HT-29 (cell line): ENCODE data around the gene GLI3. TPM values are rescaled to one million over a fixed set of nuclear protein-coding genes. Genes with fewer than 3 reads are reported as not detected.

Source experiments
- DNase-seq: peaks from one replicate; pipeline ENCODE4 v3.0.0-alpha.2; 2015; ENCODE audit warnings: low spot score
- total RNA-seq: library from RNA; depleted of rRNA; stranded (reverse); fragments of >200 nt; shearing (Covaris generic); gene quantifications from 2 replicates; pipeline ENCODE4 v1.2.3, GENCODE V29; 2014

GLI3 gene
- total RNA-seq, 1 experiment from 2014 or later = not detected

DNA sequence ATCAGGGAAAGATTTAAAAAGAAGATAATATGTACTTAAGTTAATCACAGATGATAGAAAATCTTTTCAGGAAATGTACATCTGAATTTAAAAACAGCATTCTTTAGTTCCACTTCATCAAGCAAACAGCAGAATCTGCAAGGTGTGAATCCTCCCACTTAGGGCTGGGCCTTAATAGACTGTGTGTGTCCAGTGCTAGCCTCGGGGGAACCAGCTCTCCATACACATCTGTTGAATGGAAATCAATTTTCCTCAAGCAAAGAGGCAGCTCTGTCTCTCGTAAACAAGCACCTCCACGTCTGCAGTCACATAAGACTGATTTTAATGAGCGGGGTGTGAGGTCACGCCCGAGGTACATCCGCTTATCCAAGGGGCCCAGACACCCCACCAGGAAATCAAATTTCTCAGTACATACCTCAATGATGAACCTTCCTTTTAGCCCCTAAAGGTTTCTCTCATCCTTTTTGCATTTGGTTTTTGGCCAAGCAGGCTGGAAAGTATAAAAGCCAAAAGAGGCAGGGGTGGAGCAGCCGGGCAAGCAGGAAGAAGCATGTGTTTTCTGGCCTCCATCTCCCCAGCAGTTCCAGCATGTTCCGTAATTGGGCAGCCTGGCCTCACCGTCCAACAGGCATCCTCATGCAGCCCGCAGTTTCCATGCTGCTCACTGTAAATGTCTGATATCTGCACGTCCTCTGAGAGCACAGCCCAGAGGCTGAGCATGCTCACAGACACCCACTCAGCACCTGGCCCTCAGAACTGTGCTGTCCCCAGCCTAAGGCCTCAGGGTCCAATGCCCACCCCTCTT lies 131.3 kb downstream of the GLI3 start:
- no peak for DNase-seq

DNA sequence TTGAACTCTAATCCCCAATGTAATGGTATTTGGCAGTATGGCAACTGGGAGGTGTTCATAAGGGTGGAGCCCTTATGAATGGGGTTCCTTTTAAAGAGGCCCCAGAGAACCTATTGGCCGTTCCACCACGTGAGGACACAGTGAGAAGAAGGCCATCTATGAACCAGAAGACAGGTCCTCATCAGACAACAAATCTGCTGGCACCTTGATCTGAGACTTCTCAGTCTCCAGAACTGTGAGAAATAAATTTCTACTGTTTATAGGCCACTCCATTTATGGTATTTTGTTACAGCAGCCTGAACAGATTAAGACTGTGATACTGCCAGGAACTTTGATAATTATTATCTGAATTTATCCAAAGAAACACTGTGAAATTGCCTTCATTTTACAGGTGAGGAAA lies 132.3 kb downstream of the GLI3 start:
- DNase-seq = peak; percentile 20

DNA sequence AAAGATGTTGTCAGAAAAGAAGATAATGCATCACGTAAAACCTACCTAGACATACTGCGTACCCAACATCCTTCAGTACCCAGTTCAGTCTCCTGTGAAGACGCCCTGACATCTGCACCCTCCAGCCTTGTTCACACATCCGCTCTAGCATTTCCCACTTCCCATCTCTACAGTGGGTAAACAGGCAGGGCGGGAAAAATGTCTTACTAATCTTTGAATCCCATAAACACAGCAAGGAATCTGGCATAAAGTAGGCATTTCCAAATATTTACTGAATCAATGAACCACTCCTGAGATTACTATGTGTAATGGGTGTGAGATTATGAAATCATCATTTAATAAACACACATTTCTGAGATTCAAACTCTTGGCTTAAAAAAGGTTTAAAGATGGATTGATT lies 132.8 kb downstream of the GLI3 start:
- DNase-seq = peak; percentile 11

DNA sequence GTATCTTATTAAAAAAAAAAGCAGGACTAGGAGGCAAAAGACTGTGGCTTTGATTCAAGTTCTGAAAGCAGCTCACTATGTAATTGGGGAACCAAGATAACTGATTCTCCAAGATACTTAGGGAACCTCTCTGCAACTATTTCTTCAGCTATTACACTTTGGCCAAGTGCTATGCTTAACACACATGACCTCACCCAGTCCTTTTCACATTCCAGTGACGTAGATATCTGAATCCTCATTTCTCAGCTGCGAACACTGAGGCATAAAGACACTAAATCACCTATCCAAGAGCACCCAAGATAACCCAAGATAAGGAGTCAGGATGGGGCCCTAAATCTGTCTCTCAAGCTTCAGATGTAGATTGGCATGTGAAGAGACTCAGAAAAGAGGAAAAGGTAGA lies 133.6 kb downstream of the GLI3 start:
- no peak for DNase-seq

DNA sequence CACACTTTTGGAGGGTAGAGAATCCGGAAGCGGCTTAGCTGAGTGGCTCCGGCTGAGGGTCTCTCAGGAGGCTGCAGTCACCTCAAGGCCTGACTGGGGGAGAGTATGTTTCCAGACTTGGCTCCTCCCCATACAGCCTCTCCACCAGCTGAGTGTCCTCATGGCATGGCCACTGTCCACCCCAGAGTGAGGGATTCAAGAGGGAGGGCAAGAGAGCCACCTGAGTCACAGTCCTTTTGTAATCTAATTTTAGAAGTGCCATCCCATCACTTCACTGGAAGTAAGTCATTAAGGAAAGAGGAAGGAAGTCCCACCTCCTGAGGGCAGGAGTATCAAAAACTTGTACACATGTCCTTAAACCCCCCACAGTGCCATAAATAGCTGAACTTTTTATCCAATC lies 134.0 kb downstream of the GLI3 start:
- no peak for DNase-seq

DNA sequence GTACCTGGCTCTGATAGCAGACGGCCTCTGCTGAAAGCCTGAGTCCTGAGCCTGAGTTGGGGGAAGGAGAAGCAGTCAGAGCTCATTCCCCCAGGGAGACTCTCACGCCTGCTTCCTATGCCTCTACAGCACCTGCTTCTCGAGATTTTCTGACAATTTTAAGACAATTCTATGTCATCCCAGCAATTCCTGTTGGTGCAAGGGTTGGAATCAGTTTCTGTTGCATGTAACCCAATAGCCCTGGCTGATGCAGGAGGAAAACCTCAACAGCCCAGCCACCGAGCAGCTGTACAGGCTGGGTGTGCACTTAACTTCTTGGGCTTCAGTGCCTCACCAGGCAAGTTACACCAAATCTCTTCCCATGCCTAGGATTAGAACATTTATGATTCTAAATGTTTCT lies 134.7 kb downstream of the GLI3 start:
- DNase-seq = no peak

DNA sequence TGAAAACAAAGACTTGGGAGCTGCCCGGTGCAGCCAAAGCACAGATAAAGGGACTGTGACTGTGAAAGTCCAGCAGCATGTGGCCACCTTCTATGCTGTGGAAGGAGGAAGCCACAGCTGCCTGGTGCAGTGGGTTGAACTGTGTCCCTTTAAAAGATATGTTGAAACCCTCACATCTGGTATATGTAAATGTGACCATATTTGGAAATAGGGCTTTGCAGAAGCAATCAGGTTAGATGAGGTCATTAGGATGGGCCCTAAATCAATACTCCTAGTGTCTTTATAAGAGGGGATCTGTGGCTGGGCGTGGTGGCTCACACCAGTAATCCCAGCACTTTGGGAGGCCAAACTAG lies 136.9 kb downstream of the GLI3 start:
- no peak for DNase-seq

DNA sequence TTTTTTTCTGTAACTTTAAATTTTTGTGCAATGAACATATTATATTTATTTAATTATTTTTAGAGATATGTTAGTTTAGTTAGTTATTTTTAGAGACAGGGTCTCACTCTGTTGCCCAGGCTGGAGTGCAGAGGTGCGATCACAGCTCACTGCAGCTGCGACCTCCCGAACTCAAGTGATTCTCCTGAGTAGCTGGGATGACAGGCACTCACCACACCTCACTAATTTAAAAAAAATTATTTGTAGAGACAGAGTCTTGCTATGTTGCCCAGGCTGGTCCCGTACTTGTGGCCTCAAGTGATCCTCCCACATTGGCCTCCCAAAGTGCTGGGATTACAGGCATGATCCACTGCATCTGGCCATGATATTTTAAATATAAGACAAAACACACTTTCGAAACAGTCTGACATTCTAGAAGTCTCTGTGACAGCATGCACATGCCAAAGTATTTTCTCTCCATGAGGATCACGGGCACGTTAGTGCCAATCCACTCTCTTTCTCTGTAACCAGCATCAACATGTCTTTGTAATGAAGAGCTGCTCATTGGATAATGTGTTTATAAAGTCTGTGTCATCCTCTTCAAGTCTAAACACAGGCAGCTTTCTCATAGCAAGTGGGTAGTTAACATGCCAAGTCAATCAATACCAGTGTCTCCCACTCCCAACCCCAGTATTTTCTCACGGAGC lies 137.4 kb downstream of the GLI3 start:
- DNase-seq = no peak

DNA sequence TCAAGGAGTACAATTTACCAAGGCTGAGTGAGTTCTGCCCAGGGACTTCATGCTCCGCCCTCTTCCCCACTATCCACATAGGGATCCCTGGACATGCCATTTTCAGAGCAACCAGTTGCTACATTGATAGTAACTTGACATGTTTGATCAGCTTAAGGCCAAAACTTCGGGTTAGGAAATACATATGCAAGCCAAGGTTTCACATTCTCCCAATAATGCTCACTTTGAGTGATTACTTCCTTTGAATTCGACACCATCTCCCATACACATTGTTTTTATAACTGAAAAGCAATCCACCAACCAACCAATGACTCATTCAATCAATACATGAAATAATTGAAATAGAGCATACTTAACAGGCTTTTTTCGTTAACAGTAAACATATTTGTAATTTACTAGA lies 137.9 kb downstream of the GLI3 start:
- DNase-seq = no peak

DNA sequence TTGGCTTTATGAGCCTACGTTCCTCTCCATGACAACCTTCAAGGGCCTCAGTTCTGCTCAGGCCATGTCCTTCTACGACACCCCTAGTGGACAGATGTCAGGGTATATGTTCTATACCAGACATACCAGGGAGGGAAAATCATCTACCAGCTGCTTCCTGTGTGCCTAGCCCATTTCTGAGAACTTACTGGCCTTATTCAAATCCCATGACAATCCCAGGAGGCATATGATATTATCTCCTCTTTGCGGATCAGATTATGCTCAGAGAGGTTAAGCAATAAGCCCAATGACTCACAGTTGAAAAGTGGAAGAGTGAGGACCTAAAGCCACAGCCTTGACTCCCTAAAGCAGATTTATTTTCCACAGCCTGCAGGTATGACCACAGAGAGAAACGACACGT lies 139.3 kb downstream of the GLI3 start:
- DNase-seq = peak; percentile 28

DNA sequence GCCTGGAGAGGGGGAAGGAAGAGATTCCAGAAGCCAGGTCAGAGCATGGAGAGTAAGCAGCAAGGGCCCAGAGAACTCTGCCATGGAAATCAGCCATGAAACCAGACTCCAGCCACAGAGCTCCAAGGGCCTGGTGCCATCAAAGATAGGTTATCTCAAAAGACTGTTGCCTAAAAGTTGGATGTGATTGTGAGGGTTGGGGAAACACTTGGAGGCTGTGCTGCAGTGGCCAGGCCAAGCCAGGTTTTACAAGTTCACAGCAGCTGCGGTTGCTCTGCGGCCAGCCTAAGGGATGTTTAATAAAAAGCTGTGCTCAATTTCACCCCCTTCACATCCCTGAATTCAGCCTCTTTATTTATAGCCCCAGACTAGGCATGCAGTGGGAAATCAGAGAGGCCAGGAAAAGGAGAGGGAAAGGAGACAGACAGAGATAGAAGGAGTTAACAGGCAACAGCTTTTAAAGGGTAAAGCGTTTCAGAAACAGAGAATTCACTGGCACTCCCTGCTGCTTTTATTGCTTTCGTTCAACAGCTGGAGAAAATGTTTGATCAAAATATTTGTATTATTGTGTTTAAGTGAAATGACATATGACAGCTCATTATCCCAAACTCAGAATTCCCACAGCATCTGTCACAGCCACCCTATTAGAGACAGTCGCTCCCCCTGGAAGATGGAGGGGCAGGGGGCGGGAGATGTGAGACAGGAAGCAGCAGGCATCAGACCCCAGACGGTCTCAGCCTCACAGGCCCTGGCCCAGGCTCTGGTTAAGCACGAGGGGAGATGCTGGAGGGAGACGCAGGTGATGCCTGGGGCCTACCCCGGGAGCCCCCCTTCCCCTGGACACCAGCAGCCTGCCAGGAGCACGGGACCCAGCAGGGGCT lies 140.1 kb downstream of the GLI3 start:
- DNase-seq = no peak

DNA sequence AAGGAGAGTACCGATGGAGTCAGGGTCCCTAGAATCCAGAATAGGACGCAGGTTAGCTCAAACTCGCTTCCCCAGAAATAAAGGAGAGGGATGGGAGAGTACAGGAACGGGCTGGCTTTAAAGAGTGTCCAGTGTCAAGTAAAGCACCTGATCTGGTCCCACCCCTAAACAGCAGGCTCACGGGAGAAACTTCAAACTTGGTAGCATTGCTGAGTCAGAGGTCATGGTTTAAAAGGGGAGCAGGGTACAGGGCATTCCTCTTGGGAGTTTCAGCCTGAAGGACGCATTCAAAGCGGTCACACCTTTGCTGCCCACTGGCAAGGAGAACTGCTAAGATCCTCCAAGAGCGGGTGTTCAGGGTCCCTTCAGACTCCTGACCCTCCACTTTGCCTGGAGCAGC lies 140.7 kb downstream of the GLI3 start:
- no peak for DNase-seq

DNA sequence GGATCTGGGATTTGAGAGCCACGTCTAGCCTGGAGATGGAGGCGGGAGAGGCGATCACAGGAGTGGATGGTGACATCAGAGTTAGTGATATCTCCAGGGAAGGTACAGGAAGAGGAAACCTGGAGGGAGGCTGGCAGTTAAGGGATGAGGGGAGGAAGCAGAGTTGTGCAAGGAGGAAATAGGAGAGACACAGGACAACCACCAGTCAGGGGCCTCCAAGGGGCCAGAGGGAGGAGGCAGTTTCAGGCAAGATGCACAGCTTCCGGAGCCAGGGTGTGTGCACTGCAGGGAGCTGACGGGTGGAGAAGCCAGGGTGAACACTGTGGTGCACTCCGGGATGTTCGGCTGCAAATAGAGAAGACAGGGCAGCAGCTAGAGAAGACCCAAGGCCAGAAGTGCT lies 141.2 kb downstream of the GLI3 start:
- no peak for DNase-seq

DNA sequence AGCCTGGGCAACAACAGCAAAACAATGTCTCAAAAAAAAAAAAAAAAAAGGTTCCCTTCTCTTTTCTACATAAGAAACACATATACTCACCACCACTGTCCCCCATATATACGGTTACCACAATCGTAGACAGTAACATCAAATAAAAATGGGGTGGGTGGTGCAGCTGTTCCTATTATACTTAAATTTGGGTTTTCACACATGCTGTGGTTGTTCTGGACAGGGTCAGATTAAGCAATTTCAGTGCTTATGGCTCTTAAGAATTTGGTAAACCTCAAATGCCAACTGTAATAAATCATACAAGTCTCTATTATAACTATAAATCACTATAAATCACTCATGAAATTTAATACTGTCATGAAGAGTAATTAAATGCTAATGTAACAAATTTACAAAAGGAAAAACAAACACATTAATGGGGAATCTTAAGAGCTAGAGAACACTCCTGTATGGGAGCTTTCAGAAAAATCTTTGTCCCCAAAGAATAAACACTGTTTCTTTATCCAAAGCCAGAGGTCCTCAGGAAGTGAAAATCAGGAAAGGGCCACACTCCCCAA lies 143.6 kb downstream of the GLI3 start:
- no peak for DNase-seq

DNA sequence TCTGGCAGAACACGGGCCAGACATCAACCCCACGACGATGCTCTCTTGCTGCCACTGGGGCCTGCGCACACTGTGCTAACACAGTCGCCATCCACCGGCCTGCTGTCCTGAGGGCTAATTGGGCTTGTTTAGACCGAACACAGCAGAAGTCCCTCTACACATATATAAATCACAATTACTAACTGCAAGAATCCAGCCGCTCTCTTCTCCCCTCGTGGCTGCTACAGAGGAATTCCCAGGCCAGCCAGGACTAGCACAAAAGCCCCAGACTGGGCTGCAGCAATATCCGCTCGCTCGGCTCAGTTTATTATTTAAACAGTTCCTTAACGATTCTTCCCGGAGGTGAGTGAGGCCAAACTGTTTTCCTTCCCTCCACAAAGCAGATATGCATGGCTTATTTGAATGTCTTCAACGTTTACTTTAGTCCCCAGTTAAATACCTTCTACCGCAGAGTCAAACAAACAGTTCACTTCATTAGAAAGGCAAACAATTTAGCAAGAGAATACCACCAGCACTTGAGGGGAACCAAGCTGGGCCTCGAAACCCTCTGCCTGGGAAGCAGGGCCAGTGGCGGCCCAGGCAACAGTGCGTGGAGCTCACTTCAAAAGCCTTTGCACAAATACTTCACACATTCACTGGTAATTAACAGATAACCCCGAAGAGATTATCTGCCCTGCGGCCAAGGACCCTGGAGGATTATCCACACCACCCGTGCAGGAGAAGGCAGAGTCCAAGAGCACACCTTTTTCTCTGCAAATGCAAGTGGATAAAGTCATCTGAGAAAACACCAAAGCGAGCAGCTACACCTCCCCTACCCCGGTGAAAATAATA lies 145.3 kb downstream of the GLI3 start:
- peak; percentile 9 for DNase-seq

DNA sequence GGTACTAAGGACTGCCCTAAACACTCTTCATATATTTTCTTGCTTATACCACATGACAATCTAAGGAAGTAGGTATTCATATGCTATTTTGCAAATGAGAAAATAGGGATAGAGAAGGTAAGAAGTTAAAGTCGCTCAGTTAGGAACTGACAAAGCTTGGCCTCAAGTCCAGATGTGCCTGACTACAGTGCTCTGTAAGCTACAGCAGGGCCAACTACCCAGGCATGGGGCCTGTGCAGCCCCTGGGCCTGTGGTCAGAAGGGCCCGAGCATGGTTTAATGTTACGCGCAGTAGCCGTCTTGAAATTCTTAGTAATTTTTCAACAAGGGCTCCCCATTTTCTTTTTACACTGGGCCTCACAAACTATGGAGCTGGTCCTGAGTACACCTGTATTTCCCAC lies 146.2 kb downstream of the GLI3 start:
- no peak for DNase-seq

DNA sequence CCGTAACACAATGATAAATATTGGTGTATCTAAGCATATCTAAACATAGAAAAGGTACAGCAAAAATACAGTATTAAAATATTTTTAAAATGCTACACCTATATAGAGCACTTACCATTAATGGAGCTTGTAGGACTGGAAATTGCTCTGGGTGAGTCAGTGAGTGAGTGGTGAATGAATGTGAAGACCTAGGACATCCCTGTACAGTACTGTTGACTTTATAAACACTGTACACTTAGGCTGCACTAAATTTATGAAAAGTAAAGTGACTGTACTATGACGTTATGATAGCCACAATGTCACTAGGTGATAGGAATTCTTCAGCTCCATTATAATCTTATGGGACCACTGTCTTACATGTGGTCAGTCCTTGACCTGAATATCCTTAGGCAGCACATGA lies 147.0 kb downstream of the GLI3 start:
- no peak for DNase-seq

DNA sequence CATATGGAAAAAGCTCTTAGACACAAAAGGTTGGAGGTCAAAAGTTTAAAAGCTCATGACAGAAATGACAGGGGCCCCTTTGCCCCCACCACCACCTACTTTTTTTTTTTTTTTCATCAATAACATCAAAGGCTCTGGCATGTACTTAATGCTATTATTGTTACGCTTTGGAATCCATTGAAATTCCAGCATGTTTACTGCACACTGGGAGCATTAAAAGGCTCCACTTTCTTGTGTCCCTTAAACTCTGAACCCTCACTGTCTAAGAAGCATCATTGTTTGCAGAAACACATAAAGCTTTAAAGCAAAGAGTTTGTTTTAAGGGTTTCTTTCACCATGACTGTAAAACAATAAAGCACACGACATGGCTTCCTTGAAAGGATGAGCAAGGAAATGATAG lies 149.4 kb downstream of the GLI3 start:
- no peak for DNase-seq

DNA sequence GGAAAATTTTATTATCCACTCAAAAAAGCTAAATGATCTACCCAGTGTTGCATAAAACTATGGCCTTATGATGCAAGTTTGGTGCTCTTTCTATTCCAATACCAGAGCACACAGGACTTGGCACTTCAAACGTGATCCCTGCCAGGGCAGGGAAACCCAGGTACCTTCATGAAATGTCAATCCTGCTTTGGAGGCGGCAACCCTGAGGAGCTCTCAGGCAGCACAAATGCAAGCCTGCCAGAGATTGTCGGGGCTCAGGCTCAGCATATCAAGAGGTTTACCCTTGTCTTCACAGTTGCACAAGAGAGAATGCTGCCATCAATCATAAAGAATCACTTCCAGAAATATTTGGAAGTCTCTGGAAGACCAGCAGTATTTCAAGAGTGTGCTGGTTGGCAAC lies 151.5 kb downstream of the GLI3 start:
- no peak for DNase-seq

DNA sequence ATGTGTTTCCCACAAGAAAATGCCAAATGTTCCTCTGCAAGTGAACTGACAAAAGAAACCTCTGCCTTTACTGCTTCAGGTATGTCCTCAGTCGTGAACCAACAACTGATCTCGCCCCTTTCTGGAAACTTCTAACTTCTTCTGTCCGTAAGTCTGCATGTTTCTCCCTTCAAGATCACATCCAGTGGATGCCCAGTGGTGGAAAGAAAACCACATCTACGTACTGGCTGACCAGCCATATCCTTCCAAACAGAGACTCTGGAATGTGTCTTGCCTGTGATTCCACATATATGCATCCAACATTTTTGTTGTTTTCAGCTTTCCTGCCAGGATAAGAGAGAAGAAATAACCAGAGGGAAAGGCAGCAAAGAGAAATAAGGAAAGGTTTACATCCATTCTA lies 152.7 kb downstream of the GLI3 start:
- no peak for DNase-seq

DNA sequence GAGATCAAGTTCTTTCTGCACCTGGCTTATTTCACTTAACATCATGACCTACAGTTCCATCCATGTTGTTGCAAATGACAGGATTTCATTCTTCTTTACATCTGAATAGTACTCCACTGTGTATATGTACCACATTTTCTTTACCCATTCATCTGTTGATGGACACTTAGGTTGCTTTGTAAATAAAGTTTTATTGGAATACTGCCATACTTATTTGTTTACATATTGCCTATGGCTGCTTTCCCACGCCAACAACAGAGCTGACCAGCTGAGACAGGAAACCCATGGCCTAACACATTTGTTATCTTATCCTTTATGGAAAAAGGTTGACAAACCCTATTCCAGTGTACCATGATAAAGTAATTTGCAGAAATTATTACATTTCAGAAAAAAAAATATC lies 153.7 kb downstream of the GLI3 start:
- DNase-seq = no peak
